IPS-20b (cell line): ENCODE measurements around the gene NSA2.

Experiments
- H3K27ac ChIP-seq: one replicate; pipeline ENCODE4 v1.5.1; 2013; ENCODE audit warnings: low read length
- H3K27me3 ChIP-seq: 2 replicates; pipeline ENCODE4 v1.6.1; 2013; ENCODE audit warnings: mild to moderate bottlenecking, low read length, inconsistent platforms; ENCODE audit not compliant: insufficient read depth
- H3K36me3 ChIP-seq: 2 replicates; pipeline ENCODE4 v1.6.1; 2013; ENCODE audit warnings: low read depth, mild to moderate bottlenecking, inconsistent platforms, low read length, moderate library complexity; ENCODE audit not compliant: insufficient read depth
- H3K4me1 ChIP-seq: 2 replicates; pipeline ENCODE4 v1.6.1; 2013; ENCODE audit warnings: mild to moderate bottlenecking, control low read depth, inconsistent platforms, low read length, moderate library complexity; ENCODE audit not compliant: insufficient read depth
- H3K4me3 ChIP-seq: 2 replicates; pipeline ENCODE4 v1.5.1; 2013; ENCODE audit warnings: mild to moderate bottlenecking, low read length, inconsistent platforms
- H3K9ac ChIP-seq: 2 replicates; pipeline ENCODE4 v1.6.1; 2013; ENCODE audit warnings: low read depth, mild to moderate bottlenecking, inconsistent platforms, low read length, moderate library complexity
- H3K9me3 ChIP-seq: 2 replicates; pipeline ENCODE4 v1.6.1; 2013; ENCODE audit warnings: mild to moderate bottlenecking, low read depth, low read length, inconsistent platforms; ENCODE audit not compliant: insufficient read depth

NSA2 gene

GRCh38 chr5:74822288-74822687 is 55.2 kb downstream of the NSA2 start:
- Histone ChIP-seq H3K27me3 (no peaks in the 10 kb centered on the region), H3K9ac (no peak overlapping the region), H3K27ac (no peak overlapping the region), H3K4me1 (peaks cover 61% of the 10 kb centered on the region), H3K9me3 (no peaks in the 10 kb centered on the region), H3K36me3 (peaks cover 40% of the 10 kb centered on the region; the same call in 1 of the 2 replicates), H3K4me3 (no peak overlapping the region)

DNA sequence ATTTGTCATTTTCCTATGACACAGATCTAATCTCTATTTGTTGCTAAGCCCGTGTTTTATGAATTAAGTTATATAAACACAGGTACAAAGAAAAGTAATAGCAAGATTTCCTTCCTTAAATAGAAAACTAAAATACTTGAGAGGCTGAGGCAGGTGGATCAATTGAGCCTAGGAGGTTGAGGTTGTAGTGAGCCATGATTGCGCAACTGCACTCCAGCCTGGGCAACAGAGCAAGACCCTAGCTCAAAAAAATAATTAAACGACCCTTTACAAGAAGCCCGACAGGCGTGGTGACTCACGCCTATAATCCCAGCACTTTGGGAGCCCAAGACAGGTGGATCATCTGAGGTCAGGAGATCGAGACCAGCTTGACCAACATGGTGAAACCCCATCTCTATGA is 62.4 kb downstream of the NSA2 start:
- no peaks in the 10 kb centered on the region for H3K9me3 ChIP-seq
- no peak overlapping the region for H3K4me3 ChIP-seq
- H3K27ac ChIP-seq = no peak overlapping the region
- no peak overlapping the region for H3K9ac ChIP-seq
- no peaks in the 10 kb centered on the region for H3K27me3 ChIP-seq
- peaks cover 22% of the 10 kb centered on the region for H3K4me1 ChIP-seq
- H3K36me3 ChIP-seq = peaks cover 73% of the 10 kb centered on the region
